HCT116 (cell line): ENCODE data around the gene CDKAL1. TPM values are rescaled to one million over a fixed set of nuclear protein-coding genes. Genes with fewer than 3 reads are reported as not detected.
"Not testable (repeated sequence)": the region's sequence is repeated elsewhere in the genome, so short reads cannot be mapped to it uniquely, and the experiment has no call there.

Source experiments
- ATAC-seq: fragments of 200-7000 bp; cut with Tn5 transposase; 2 replicates; pipeline ENCODE4 v1.9.1; 2020; ENCODE audit warnings: mild to moderate bottlenecking, moderate library complexity
- BruUV-seq: library from RNA; stranded (reverse); fragments of 400-500 nt; replicated peaks from 2 replicates; lab custom pipeline; 2021; lab: Mats Ljungman, UMichigan
- CTCF ChIA-PET: fragments of 300-600 bp; sonication (Branson Sonifier 250); formaldehyde crosslinking; loops from one replicate; lab custom pipeline; 2021; ENCODE audit warnings: antibody characterized with exemption; lab: Charles Lee
- POLR2A ChIA-PET: fragments of 300-600, 350-600 bp; sonication (Branson Sonifier 250); formaldehyde crosslinking; loops from one replicate; lab custom pipeline; 2021; ENCODE audit warnings: antibody characterized with exemption; lab: Charles Lee
- RAD21 ChIA-PET, 2 experiments: fragments of 300-600 bp; sonication (Branson Sonifier 250); formaldehyde crosslinking; loops; one replicate each; lab custom pipeline; 2023; ENCODE audit warnings: low total read pairs in 2 of 2; ENCODE audit not compliant: uncharacterized antibody in 2 of 2, unreplicated experiment in 2 of 2, low non-redundant PET in 1 of 2; lab: Charles Lee
- DNase-seq: peaks from one replicate; pipeline ENCODE4 v3.0.0-alpha.2; 2010; ENCODE audit warnings: low read depth, low spot score
- H2AFZ ChIP-seq: fragments of 200-600 bp; shearing (Covaris generic), sonication (generic); 2 replicates; pipeline ENCODE4 v1.6.1; 2017; ENCODE audit warnings: low read depth, mixed run types, mixed read lengths, antibody characterized with exemption, low read length; ENCODE audit not compliant: poor library complexity, severe bottlenecking
- H3K27ac ChIP-seq: 2 replicates; pipeline ENCODE4 v1.5.1; 2012; ENCODE audit warnings: low read depth, low read length
- H3K27me3 ChIP-seq: fragments of 200-600 bp; sonication (generic); 2 replicates; pipeline ENCODE4 v1.6.1; 2016; ENCODE audit warnings: mixed run types, low read length, mixed read lengths; ENCODE audit not compliant: insufficient read depth
- H3K36me3 ChIP-seq, 2 experiments: fragments of 200-500 bp in 1 of 2; fragments of 200-600 bp in 1 of 2; sonication (Bioruptor generic) in 1 of 2; sonication (generic) in 1 of 2; 2 replicates each; pipeline versions ENCODE4 v1.5.1 to v1.6.1; 2014 to 2016; ENCODE audit warnings: low read length in 2 of 2, inconsistent platforms in 1 of 2, mixed read lengths in 1 of 2, mixed run types in 1 of 2; ENCODE audit not compliant: insufficient read depth in 2 of 2, control insufficient read depth in 1 of 2
- H3K4me1 ChIP-seq, 2 experiments: fragments of 200-600 bp in 1 of 2; sonication (generic) in 1 of 2; 2 replicates each; pipeline versions ENCODE4 v1.5.1 to v1.6.1; 2012 to 2017; ENCODE audit warnings: low read length in 2 of 2, inconsistent platforms in 1 of 2, mild to moderate bottlenecking in 1 of 2, mixed read lengths in 1 of 2, mixed run types in 1 of 2, moderate library complexity in 1 of 2; ENCODE audit not compliant: insufficient read depth in 2 of 2, control insufficient read depth in 1 of 2
- H3K4me2 ChIP-seq: fragments of 200-600 bp; sonication (generic); 2 replicates; pipeline ENCODE4 v1.6.1; 2017; ENCODE audit warnings: mixed run types, low read length, mixed read lengths
- H3K4me3 ChIP-seq, 2 experiments: fragments of 200-600 bp in 1 of 2; sonication (generic) in 1 of 2; replicated peaks in 1 of 2; 2 replicates each; pipeline ENCODE4 v1.5.1; 2011 to 2016; ENCODE audit warnings: low read length in 2 of 2, control low read depth in 1 of 2, low read depth in 1 of 2, mild to moderate bottlenecking in 1 of 2, mixed read lengths in 1 of 2, mixed run types in 1 of 2
- H3K79me2 ChIP-seq: fragments of 200-600 bp; sonication (generic); 2 replicates; pipeline ENCODE4 v1.6.1; 2017; ENCODE audit warnings: mild to moderate bottlenecking, mixed run types, low read length, moderate library complexity, mixed read lengths; ENCODE audit not compliant: insufficient read depth
- H3K9ac ChIP-seq: fragments of 200-600 bp; sonication (generic); 2 replicates; pipeline ENCODE4 v1.6.1; 2016; ENCODE audit warnings: low read length, mixed read lengths
- H3K9me2 ChIP-seq: fragments of 200-600 bp; sonication (generic), shearing (Covaris generic); 2 replicates; pipeline ENCODE4 v1.6.1; 2017; ENCODE audit warnings: mixed run types, mild to moderate bottlenecking, moderate library complexity; ENCODE audit not compliant: insufficient read depth
- H3K9me3 ChIP-seq, 2 experiments: fragments of 200-500 bp in 1 of 2; fragments of 200-600 bp in 1 of 2; sonication (Bioruptor generic) in 1 of 2; sonication (generic) in 1 of 2; 2 replicates each; pipeline ENCODE4 v1.6.1; 2014 to 2017; ENCODE audit warnings: low read length in 2 of 2, mixed read lengths in 2 of 2, inconsistent platforms in 1 of 2, low read depth in 1 of 2, mild to moderate bottlenecking in 1 of 2, mixed run types in 1 of 2, moderate library complexity in 1 of 2; ENCODE audit not compliant: control insufficient read depth in 1 of 2, insufficient read depth in 1 of 2
- H4K20me1 ChIP-seq: fragments of 200-600 bp; sonication (generic), shearing (Covaris generic); 2 replicates; pipeline ENCODE4 v1.6.1; 2017; ENCODE audit warnings: mixed run types, mild to moderate bottlenecking, moderate library complexity; ENCODE audit not compliant: insufficient read depth
- CEBPB ChIP-seq: IDR thresholded peaks from 2 replicates; pipeline ENCODE4 v1.6.1; 2012; ENCODE audit warnings: low read depth
- ELF1 ChIP-seq: IDR thresholded peaks from 2 replicates; pipeline ENCODE4 v1.6.1; 2012; ENCODE audit warnings: low read depth, borderline replicate concordance
- EZH2 ChIP-seq: fragments of 200-600 bp; sonication (generic); IDR thresholded peaks from 2 replicates; pipeline ENCODE4 v1.6.1; 2017; ENCODE audit warnings: antibody characterized with exemption, mixed run types
- JUND ChIP-seq: IDR thresholded peaks from 2 replicates; pipeline ENCODE4 v1.6.1; 2012
- POLR2A ChIP-seq: IDR thresholded peaks from 2 replicates; pipeline ENCODE4 v1.7.0; 2011; ENCODE audit warnings: borderline replicate concordance; ENCODE audit not compliant: insufficient read depth, insufficient read length; ENCODE audit errors: extremely low read depth
- POLR2AphosphoS5 ChIP-seq: IDR thresholded peaks from 2 replicates; pipeline ENCODE4 v1.6.1; 2011; ENCODE audit warnings: mild to moderate bottlenecking, low read depth, low read length, moderate library complexity
- RAD21 ChIP-seq: IDR thresholded peaks from 2 replicates; pipeline ENCODE4 v1.6.1; 2012; ENCODE audit warnings: low read depth, mild to moderate bottlenecking
- SRF ChIP-seq: IDR thresholded peaks from 2 replicates; pipeline ENCODE4 v1.6.1; 2012; ENCODE audit warnings: low read depth
- TCF7L2 ChIP-seq: IDR thresholded peaks from 2 replicates; pipeline ENCODE4 v1.7.0; 2011; ENCODE audit warnings: borderline replicate concordance, inconsistent platforms; ENCODE audit not compliant: insufficient read depth, insufficient read length; ENCODE audit errors: extremely low read depth
- YY1 ChIP-seq: IDR thresholded peaks from 2 replicates; pipeline ENCODE4 v1.6.1; 2011; ENCODE audit warnings: low read length, low read depth, moderate library complexity, mild to moderate bottlenecking; ENCODE audit not compliant: insufficient replicate concordance; ENCODE audit errors: extremely low read depth
- ZFX ChIP-seq: fragments of 450-650 bp; IDR thresholded peaks from 2 replicates; pipeline ENCODE4 v1.6.1; 2017
- intact Hi-C: fragments of 100-400 bp; cut with micrococcal nuclease; formaldehyde crosslinking; loops from 2 replicates; pipeline ENCODE4 v1.10.0; 2022
- total RNA-seq: library from RNA; stranded (reverse); gene quantifications from one replicate; pipeline ENCODE4 v1.2.1, GENCODE V29; 2021; ENCODE audit not compliant: unreplicated experiment
- TF ChIP-seq, protein P1 (sequence below), 3 experiments: fragments of 200-600 bp in 1 of 3; sonication (generic) in 1 of 3; IDR thresholded peaks in 2 of 3; conservative IDR thresholded peaks in 1 of 3; 2 replicates each; pipeline ENCODE4 v1.5.1; 2012 to 2017; ENCODE audit warnings: low read depth in 2 of 3, low read length in 2 of 3, antibody characterized with exemption in 1 of 3, borderline replicate concordance in 1 of 3, control low read depth in 1 of 3, mild to moderate bottlenecking in 1 of 3, mixed read lengths in 1 of 3, mixed run types in 1 of 3, moderate library complexity in 1 of 3; ENCODE audit not compliant: insufficient read depth in 1 of 3
- TF ChIP-seq, protein P2 (sequence below): IDR thresholded peaks from 2 replicates; pipeline ENCODE4 v1.6.1; 2012
- TF ChIP-seq, protein P3 (sequence below): IDR thresholded peaks from 2 replicates; pipeline ENCODE4 v1.6.1; 2012

CDKAL1 gene
- total RNA-seq, 1 experiment from 2014 or later = 14.9 TPM

DNA sequence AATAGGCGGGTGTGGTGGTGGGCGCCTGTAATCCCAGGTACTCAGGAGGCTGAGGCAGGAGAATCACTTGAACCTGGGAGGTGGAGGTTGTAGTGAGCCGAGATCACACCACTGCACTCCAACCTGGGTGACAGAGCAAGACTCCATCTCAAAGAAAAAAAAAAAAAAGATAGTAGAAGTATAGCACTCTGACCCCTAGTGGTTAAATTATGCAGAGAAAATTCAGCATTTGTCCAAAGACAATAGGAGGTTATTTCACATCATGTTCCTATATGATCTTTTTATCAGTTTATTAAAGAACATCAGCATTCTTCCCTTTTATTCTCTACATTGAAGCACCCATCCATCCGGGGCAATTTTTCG is 5.2 kb upstream of the CDKAL1 start:
- TF ChIP-seq, protein P1, sequence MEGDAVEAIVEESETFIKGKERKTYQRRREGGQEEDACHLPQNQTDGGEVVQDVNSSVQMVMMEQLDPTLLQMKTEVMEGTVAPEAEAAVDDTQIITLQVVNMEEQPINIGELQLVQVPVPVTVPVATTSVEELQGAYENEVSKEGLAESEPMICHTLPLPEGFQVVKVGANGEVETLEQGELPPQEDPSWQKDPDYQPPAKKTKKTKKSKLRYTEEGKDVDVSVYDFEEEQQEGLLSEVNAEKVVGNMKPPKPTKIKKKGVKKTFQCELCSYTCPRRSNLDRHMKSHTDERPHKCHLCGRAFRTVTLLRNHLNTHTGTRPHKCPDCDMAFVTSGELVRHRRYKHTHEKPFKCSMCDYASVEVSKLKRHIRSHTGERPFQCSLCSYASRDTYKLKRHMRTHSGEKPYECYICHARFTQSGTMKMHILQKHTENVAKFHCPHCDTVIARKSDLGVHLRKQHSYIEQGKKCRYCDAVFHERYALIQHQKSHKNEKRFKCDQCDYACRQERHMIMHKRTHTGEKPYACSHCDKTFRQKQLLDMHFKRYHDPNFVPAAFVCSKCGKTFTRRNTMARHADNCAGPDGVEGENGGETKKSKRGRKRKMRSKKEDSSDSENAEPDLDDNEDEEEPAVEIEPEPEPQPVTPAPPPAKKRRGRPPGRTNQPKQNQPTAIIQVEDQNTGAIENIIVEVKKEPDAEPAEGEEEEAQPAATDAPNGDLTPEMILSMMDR (IDR thresholded peaks at IDR 0.05 in 2 of 3, conservative IDR thresholded peaks at IDR 0.05 in 1 of 3; ENCODE audit: borderline replicate concordance in 1 of 3, insufficient read depth in 1 of 3, low read depth in 2 of 3, low read length in 2 of 3) = peak; percentile 32 to 65 (median 52); a peak in 5 of 6 replicates
- TF ChIP-seq RAD21 = peak; percentile 57
- H3K27me3 ChIP-seq, H3K79me2 ChIP-seq, H2AFZ ChIP-seq, POLR2A ChIA-PET, H3K36me3 ChIP-seq, BruUV-seq, H3K4me3 ChIP-seq, H3K27ac ChIP-seq, RAD21 ChIA-PET, H4K20me1 ChIP-seq, H3K9me3 ChIP-seq, H3K9me2 ChIP-seq: not testable (repeated sequence)
- Histone ChIP-seq H3K9ac (peak overlapping the region; percentile 34; the same call in 1 of the 2 replicates), H3K4me2 (peak overlapping the region; percentile 60), H3K4me1 (peaks cover 6 to 18% of the 10 kb centered on the region in 2 experiments; a peak in 3 of 4 replicates)
- ATAC-seq (peak; percentile 56), DNase-seq (peak; percentile 46)
- intact Hi-C loops = loop anchor here (1.0 kb wide), 3 partner anchors 125 to 437 kb away; no protein-coding TSS in a partner anchor
- CTCF ChIA-PET = interaction anchor here (1.7 to 2.3 kb wide), 5 partner anchors 12 to 238 kb away, joined by 5 to 20 read pairs (median 10); no protein-coding TSS in a partner anchor

DNA sequence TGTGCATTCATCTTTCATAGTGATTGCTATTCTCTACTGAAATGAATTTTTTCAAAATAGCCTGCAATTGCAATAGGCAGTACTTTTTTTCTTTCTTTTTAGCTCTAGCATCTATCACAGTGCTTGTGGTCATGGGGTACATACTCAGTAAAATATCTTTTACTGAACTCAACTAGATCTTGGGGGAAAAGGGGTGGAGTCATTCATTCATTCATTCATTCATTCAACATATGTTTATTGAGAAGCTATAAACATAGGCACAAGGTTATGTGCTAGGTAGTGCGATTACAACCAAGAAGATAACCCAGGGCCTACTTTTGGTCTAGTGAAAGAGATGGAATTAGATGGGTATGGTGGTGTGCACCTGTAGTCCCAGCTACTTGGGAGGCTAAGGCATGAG is 1.4 kb upstream of the CDKAL1 start:
- H3K79me2 ChIP-seq = peaks cover 34% of the 10 kb centered on the region

More for the DNA sequence above, 1.4 kb upstream of the CDKAL1 start:
- Histone ChIP-seq H3K9me3 (no peaks in the 10 kb centered on the region), H3K4me2 (no peak overlapping the region), H3K27ac (no peak overlapping the region), H3K27me3 (no peaks in the 10 kb centered on the region), H2AFZ (peak overlapping the region; percentile 5), H3K4me1 (peaks cover 10 to 29% of the 10 kb centered on the region in 2 experiments; a peak in 3 of 4 replicates), H4K20me1 (no peaks in the 10 kb centered on the region), H3K9me2 (no peaks in the 10 kb centered on the region), H3K4me3 (no peak overlapping the region), H3K9ac (no peak overlapping the region), H3K36me3 (no peaks in the 10 kb centered on the region)
- TF ChIP-seq POLR2AphosphoS5 (no peak), POLR2A (no peak), EZH2 (no peak), YY1 (no peak), SRF (no peak), ZFX (no peak), RAD21 (no peak), TCF7L2 (no peak), ELF1 (no peak), CEBPB (no peak), JUND (no peak)
- TF ChIP-seq, protein P2, sequence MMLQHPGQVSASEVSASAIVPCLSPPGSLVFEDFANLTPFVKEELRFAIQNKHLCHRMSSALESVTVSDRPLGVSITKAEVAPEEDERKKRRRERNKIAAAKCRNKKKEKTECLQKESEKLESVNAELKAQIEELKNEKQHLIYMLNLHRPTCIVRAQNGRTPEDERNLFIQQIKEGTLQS = no peak
- TF ChIP-seq, protein P3, sequence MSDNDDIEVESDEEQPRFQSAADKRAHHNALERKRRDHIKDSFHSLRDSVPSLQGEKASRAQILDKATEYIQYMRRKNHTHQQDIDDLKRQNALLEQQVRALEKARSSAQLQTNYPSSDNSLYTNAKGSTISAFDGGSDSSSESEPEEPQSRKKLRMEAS = no peak
- TF ChIP-seq, protein P1 (IDR thresholded peaks at IDR 0.05 in 2 of 3, conservative IDR thresholded peaks at IDR 0.05 in 1 of 3; ENCODE audit: borderline replicate concordance in 1 of 3, insufficient read depth in 1 of 3, low read depth in 2 of 3, low read length in 2 of 3) = no peak
- POLR2A ChIA-PET = no interaction called here
- BruUV-seq = no TSS peak
- intact Hi-C loops = no loop called here
- CTCF ChIA-PET = interaction anchor here (1.4 kb wide), 1 partner anchor 128 kb away, joined by 4 read pairs; no protein-coding TSS in a partner anchor
- RAD21 ChIA-PET = no interaction called here
- DNase-seq (no peak), ATAC-seq (no peak)
